IMR-90 (cell line): ENCODE data around the gene PLA2G4B.

Source experiments
- BHLHE40 ChIP-seq: fragments of 150-350 bp; IDR thresholded peaks from 2 replicates; pipeline ENCODE4 v1.6.1; 2016; ENCODE audit warnings: mild to moderate bottlenecking, low read depth, low read length
- CEBPB ChIP-seq: IDR thresholded peaks from 2 replicates; pipeline ENCODE4 v1.6.1; 2012; ENCODE audit warnings: low read depth, low read length, improper control_type of control experiment
- CHD1 ChIP-seq: IDR thresholded peaks from 2 replicates; pipeline ENCODE4 v1.6.1; 2012; ENCODE audit warnings: low read depth, low read length, improper control_type of control experiment
- FOS ChIP-seq: fragments of 150-350 bp; IDR thresholded peaks from 2 replicates; pipeline ENCODE4 v1.6.1; 2016; ENCODE audit warnings: low read depth, low read length
- MAFK ChIP-seq: IDR thresholded peaks from 2 replicates; pipeline ENCODE4 v1.6.1; 2012; ENCODE audit warnings: low read depth, low read length, improper control_type of control experiment
- POLR2A ChIP-seq: IDR thresholded peaks from 2 replicates; pipeline ENCODE4 v1.6.1; 2012; ENCODE audit warnings: mild to moderate bottlenecking, low read depth, low read length
- RAD21 ChIP-seq: IDR thresholded peaks from 2 replicates; pipeline ENCODE4 v1.6.1; 2012; ENCODE audit warnings: low read length, improper control_type of control experiment
- RCOR1 ChIP-seq: IDR thresholded peaks from 2 replicates; pipeline ENCODE4 v1.6.1; 2012; ENCODE audit warnings: mild to moderate bottlenecking, low read length, improper control_type of control experiment; ENCODE audit not compliant: insufficient replicate concordance
- RFX5 ChIP-seq: IDR thresholded peaks from 2 replicates; pipeline ENCODE4 v1.8.0; 2012; ENCODE audit warnings: low read depth, mild to moderate bottlenecking, low read length, moderate library complexity
- SMC3 ChIP-seq: fragments of 150-350 bp; IDR thresholded peaks from 2 replicates; pipeline ENCODE4 v1.6.1; 2016; ENCODE audit warnings: low read depth, mild to moderate bottlenecking, antibody characterized with exemption, low read length, moderate library complexity
- TF ChIP-seq, protein P1 (sequence below): conservative IDR thresholded peaks from 2 replicates; pipeline ENCODE4 v1.5.1; 2012; ENCODE audit warnings: mild to moderate bottlenecking, low read depth, low read length, improper control_type of control experiment
- TF ChIP-seq, protein P2 (sequence below): fragments of 150-350 bp; IDR thresholded peaks from 2 replicates; pipeline ENCODE4 v1.6.1; 2017; ENCODE audit warnings: mild to moderate bottlenecking, antibody characterized with exemption, low read length, low read depth
- TF ChIP-seq, protein P3 (sequence below): fragments of 150-350 bp; IDR thresholded peaks from 2 replicates; pipeline ENCODE4 v1.6.1; 2016; ENCODE audit warnings: low read depth, mild to moderate bottlenecking, low read length, moderate library complexity, borderline replicate concordance

GRCh38 chr15:41823502-41823901, 15.1 kb upstream of the PLA2G4B start:
- TF ChIP-seq, protein P1, sequence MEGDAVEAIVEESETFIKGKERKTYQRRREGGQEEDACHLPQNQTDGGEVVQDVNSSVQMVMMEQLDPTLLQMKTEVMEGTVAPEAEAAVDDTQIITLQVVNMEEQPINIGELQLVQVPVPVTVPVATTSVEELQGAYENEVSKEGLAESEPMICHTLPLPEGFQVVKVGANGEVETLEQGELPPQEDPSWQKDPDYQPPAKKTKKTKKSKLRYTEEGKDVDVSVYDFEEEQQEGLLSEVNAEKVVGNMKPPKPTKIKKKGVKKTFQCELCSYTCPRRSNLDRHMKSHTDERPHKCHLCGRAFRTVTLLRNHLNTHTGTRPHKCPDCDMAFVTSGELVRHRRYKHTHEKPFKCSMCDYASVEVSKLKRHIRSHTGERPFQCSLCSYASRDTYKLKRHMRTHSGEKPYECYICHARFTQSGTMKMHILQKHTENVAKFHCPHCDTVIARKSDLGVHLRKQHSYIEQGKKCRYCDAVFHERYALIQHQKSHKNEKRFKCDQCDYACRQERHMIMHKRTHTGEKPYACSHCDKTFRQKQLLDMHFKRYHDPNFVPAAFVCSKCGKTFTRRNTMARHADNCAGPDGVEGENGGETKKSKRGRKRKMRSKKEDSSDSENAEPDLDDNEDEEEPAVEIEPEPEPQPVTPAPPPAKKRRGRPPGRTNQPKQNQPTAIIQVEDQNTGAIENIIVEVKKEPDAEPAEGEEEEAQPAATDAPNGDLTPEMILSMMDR: no peak
- TF ChIP-seq POLR2A (no peak), SMC3 (no peak), CHD1 (no peak), CEBPB (no peak), RFX5 (no peak), BHLHE40 (no peak), FOS (no peak), MAFK (no peak), RAD21 (no peak), RCOR1 (no peak)
- TF ChIP-seq, protein P2, sequence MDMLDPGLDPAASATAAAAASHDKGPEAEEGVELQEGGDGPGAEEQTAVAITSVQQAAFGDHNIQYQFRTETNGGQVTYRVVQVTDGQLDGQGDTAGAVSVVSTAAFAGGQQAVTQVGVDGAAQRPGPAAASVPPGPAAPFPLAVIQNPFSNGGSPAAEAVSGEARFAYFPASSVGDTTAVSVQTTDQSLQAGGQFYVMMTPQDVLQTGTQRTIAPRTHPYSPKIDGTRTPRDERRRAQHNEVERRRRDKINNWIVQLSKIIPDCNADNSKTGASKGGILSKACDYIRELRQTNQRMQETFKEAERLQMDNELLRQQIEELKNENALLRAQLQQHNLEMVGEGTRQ: no peak
- TF ChIP-seq, protein P3, sequence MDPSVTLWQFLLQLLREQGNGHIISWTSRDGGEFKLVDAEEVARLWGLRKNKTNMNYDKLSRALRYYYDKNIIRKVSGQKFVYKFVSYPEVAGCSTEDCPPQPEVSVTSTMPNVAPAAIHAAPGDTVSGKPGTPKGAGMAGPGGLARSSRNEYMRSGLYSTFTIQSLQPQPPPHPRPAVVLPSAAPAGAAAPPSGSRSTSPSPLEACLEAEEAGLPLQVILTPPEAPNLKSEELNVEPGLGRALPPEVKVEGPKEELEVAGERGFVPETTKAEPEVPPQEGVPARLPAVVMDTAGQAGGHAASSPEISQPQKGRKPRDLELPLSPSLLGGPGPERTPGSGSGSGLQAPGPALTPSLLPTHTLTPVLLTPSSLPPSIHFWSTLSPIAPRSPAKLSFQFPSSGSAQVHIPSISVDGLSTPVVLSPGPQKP: no peak
